ENCODE results near the gene CDC42BPA. TPM values are rescaled to one million over a fixed set of nuclear protein-coding genes. Genes with fewer than 3 reads are reported as not detected.
"Not testable (repeated sequence)": the region's sequence is repeated elsewhere in the genome, so short reads cannot be mapped to it uniquely, and the experiment has no call there.

Gene CDC42BPA
- polyA plus RNA-seq, 3 donors, result 5.4 to 14.5 (median 11.7) TPM

DNA sequence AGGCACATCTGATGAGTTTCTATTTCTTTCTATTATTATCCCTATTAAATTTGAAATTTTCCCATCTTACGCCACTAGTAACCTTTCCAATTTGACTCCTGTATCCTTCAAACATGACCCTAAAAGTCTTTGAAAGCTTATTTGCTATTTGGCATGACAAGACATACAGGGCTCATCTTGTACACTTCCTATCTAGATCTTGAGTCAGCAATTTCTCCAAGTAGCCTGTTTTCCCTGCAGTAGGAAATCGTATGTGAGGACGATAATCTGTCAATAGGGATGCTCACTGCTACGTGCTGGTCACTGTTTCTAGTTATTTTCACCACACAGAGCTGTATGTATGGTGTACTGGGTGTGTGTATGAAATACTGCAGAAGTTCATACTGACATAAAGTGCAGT lies 142.7 kb downstream of the CDC42BPA start:
- WGBS, 3 donors, result 82 to 96% (median 94%) methylated on average over 4 of the region's 4 CpGs

DNA sequence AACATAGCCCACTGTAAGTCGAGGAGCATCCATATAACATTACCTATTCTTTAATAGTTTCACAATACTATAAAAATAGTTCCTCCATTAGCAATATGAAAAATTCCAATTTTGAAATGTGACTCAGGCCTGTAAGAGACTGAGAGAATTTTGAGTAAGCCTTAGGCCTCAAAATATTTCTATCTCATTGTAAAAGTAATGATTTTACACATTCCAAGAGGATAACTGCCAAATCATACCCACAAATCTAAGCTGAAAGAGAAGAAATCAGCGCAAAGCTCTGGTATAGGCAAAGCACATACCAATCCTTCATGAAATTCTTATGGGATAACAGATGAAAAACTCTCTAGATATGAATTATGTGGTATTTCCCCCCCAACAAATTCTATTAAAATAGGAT lies 144.1 kb downstream of the CDC42BPA start:
- no peak overlapping the region for H3K27ac ChIP-seq (ENCODE audit: low read depth, low read length)
- 93 to 99% (median 96%) methylated on average over 2 of the region's 2 CpGs for WGBS, 3 donors

More for the DNA sequence above, 142.7 kb downstream of the CDC42BPA start:
- H3K27ac ChIP-seq (ENCODE audit: low read depth, low read length), result no peak overlapping the region

DNA sequence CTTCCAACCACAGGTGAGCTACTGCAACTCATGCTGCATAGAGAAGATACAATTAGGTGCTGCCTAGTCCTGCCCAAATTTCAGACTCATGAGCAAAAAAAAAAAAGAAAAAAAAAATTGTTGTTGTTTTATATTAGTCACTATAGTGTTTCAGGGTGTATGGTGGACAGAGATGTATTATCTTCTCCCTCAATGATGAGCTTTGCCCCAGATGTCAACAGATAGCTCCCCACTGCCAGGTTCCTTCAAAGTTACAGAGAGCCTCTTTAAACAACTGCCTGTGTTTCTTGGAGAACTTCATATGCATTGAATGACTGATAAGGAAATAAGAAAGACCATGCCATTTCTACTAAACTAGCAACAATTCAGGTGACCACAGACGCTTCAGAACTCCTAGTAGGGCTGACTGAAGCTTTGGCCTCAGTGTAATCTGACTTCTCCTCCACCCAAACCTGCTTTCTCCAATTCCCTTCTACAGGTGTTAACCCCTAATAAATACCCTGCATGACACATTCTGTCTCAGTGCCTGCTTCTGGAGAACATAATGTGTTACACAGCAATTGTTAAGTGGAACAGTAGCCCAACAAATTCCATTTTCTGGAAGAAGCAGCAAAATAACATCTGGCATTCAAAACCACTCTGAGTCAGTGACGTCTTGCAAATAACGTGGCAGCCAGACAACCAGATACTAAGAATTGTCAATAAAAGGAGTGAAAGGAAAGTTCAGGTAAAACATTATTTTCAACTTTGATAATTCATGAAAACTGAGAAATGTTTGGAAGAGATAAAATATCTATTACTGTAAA lies 147.7 kb downstream of the CDC42BPA start:
- H3K27ac ChIP-seq (ENCODE audit: low read depth, low read length), result no peak overlapping the region
- WGBS, 3 donors, result 52 to 82% (median 79%) methylated on average over 3 of the region's 3 CpGs

DNA sequence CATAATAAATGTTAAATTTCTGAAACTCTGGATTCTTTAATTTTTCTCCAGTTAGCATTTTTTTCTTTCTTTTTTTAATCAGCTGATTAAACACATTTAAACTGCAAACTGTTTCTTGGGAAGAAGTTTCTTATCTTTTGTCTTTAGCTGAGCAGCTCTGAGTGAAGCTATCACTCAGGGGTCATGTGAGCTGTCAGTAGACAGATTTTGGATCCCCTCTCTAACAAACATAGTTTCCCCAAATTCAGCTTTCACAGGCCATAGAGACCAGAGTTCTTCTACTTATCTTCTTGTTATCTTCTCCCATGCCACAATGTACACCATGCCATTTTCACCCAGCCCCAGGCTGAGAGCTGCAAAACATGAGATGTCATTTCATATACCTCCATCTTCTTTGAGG lies 148.9 kb downstream of the CDC42BPA start:
- no peak overlapping the region for H3K27ac ChIP-seq (ENCODE audit: low read depth, low read length)

DNA sequence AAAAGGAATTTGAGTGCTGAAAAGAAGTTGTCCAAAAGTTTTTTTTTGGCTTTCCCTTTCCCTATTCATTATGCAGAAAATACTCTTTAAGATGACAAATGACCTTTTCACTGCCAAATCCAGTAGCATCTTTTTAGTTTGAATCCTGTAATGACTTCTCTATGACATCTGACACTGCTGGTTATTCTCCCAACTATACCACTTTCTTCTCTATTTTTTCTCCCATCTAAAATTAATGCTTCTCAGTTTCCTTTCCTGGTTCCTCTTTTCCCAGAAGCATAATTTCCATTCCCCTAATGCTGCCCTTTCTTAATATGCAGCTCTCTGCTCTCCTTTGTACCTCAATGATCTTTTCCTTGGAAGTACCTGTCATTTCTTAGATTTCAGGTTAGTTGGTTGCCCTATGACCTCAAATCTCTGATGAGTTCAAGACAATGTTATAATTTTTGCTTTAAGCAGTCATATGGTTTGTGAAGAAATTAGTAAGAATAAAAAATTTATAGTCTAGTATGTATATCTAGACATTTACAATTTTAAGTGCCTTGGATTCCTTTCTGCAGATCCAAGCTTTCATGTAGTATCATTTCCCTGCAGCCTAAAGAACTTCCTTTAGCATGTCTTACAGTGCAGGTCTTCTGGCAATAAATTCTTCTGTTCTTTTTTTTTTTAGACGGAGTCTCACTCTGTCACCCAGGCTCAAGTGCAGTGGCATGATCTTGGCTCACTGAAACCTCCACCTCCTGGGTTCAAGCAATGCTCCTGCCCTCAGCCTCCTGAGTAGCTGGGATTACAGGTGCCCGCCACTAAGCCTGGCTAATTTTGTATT lies 150.8 kb downstream of the CDC42BPA start:
- WGBS, 3 donors, result 74 to 86% (median 76%) methylated on average over 2 of the region's 2 CpGs
- H3K27ac ChIP-seq (ENCODE audit: low read depth, low read length), result no peak overlapping the region

DNA sequence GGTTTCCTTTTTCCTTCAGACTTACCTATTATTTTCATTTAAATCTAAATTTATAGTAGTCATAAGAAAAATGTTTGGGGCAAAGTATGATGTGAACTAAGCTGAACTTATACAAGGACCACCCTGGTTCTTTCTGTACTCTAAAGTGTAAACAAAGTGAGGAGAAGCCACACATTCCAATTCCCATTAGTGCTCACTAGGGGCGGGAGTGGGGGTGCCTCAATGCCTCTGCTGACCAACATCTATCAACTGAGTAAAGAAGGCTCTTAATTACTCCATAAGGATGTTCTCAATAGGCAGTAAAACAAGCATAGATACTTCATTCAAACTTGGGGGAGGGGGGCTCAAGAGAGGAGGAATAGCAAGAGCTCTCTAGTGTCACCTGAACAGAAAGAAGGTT lies 151.7 kb downstream of the CDC42BPA start:
- 98 to 100% (median 100%) methylated on average over 1 of the region's 1 CpG for WGBS, 3 donors
- no peak overlapping the region for H3K27ac ChIP-seq (ENCODE audit: low read depth, low read length)

DNA sequence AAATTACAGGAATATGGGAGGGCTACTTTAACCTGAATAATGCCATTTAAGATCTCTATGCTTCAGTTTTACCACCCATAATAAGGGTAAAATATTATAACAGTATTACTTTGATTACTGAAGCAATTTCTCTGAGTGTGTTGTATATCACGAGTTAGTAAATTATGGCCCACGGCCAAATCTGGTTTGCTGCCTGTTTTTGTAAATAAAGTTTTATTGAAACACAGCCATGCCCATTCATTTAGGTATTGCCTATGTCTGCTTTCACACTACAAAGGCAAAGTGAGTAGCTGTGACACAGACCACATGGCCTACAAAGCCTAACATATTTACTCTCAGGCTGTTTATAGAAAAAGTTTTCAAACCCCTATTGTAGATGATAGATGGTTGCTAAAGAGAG lies 156.8 kb downstream of the CDC42BPA start:
- no peak overlapping the region for H3K27ac ChIP-seq (ENCODE audit: low read depth, low read length)
- 40 to 62% (median 42%) methylated on average over 2 of the region's 2 CpGs for WGBS, 3 donors

DNA sequence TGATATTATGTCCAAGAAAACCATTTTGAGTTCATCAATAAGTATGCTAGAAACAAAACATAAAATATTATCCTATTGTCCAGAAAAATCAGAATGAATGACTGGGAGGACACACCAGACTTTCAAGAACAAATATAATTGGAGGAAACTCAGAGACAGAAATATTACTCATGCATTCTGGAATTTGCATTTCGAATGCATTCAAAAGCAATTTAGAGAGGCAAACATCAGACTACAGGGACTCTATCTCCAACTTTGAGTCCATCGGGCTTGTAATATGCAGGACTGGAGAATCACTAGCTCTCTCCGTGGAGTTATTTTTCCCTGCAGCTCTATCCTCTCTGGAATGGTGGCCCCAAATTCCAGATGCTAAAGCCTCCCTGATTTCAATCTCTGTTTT lies 161.8 kb downstream of the CDC42BPA start:
- no peak overlapping the region for H3K27ac ChIP-seq (ENCODE audit: low read depth, low read length)
- WGBS, 3 donors, result 91 to 94% (median 93%) methylated on average over 3 of the region's 3 CpGs

DNA sequence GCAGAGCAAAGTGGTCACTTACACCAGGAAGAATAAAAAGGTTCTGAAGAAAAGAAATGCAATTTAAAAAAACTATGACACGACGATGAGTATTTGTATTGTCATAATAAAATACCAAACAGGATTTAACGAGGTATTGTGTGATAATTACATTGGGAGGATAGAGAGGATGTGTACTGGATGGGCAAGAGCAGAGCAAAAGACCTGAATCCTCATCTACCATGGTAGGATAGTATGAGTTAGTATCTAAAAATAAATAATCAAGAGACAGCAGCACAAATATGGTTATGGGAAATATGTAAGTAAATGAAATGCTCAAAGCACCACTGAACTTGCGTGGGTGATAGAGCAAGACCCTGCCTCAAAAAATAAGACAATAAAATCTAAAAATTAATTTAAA lies 162.6 kb downstream of the CDC42BPA start:
- WGBS, 3 donors, result 93 to 96% (median 96%) methylated on average over 4 of the region's 4 CpGs
- no peak overlapping the region for H3K27ac ChIP-seq (ENCODE audit: low read depth, low read length)

DNA sequence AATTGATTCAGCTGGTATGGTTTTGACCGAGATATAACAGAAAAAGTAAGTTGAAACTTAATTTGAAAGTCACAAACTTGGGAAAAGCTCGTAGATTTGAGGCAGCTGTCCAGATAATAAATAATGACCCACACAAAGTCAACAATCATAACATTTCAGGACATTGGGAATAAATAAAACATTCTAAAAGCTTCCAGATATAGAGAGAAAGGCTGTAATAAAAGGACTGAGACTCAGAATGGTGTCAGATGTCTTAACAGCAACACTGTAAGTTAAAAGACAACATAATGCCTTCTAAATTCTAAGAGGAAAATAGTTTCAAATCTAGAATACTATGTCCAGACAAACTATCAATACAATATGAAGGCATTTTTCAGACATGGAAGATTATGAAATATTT lies 163.3 kb downstream of the CDC42BPA start:
- 32 to 85% (median 80%) methylated on average over 2 of the region's 2 CpGs for WGBS, 3 donors

DNA sequence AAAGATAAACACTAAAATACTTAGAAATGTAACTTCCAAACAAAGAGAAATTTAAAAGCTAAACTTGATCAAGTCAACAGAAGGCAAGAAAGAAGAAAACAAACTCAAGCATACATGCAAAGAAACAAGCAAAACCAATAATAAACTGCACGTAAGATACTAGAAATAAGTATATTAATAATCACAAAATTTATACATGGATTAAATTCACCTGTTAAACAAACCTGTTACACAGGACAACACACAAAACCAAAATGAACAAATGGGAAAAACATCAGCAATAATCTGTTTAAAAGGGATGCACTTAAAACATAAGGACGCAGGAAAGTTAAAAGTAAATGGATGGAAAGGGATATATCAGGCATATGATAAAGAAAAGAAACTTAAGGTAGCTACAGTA lies 165.8 kb downstream of the CDC42BPA start:
- 97 to 99% (median 98%) methylated on average over 2 of the region's 2 CpGs for WGBS, 3 donors
- H3K27ac ChIP-seq (ENCODE audit: low read depth, low read length), result no peak overlapping the region

More for the DNA sequence above, 163.3 kb downstream of the CDC42BPA start:
- H3K27ac ChIP-seq (ENCODE audit: low read depth, low read length), result no peak overlapping the region

DNA sequence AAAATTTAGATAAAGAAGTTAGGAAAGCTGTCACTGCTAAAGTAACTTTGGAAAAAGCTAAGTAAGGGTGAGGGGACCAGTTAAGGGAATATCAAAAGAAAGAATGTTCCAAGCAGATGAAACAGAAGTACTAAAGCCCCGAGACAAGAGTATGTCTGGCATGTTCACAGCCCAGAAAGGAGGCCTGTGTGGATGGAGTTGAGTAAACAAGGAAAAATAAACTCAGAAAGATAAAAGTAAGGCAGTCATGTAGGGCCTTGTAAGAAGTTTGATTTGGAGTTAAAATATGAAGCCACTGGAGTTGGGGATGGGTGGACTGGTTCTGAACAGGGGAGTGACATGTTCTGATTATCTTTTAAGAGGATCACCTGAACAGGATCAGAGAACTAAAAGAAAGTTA lies 177.9 kb downstream of the CDC42BPA start:
- WGBS, 3 donors, result 46 to 96% (median 86%) methylated on average over 1 of the region's 1 CpG
- no peak overlapping the region for H3K27ac ChIP-seq (ENCODE audit: low read depth, low read length)

DNA sequence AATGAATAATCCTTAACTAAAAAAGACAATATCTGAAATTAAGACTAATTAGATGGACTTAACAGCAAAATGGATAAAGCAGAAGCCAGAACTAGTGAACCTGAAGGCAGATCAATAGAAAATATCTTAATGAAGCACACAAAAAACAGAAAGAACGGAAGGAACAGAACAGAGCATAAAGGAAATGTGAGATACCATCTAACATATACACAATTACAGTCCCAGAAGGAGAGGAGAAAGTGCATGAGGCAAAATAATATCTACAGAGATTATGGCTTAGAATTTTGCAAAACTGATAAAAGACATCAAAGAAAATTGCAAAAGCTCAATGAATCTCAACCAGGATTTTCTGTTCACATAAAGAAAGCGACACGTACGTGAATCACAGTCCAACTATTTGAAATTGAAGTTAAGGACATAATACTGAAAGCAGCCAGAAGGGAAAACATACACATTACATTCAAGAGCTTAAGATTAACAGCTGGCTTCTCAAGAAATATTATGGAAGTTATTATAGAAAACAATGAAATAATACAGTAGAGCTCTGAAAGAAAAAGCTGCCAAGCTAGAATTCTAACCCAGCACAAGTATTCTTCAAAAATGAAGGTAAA lies 182.0 kb downstream of the CDC42BPA start:
- no peak overlapping the region for H3K27ac ChIP-seq (ENCODE audit: low read depth, low read length)
- 93 to 97% (median 94%) methylated on average over 4 of the region's 4 CpGs for WGBS, 3 donors

DNA sequence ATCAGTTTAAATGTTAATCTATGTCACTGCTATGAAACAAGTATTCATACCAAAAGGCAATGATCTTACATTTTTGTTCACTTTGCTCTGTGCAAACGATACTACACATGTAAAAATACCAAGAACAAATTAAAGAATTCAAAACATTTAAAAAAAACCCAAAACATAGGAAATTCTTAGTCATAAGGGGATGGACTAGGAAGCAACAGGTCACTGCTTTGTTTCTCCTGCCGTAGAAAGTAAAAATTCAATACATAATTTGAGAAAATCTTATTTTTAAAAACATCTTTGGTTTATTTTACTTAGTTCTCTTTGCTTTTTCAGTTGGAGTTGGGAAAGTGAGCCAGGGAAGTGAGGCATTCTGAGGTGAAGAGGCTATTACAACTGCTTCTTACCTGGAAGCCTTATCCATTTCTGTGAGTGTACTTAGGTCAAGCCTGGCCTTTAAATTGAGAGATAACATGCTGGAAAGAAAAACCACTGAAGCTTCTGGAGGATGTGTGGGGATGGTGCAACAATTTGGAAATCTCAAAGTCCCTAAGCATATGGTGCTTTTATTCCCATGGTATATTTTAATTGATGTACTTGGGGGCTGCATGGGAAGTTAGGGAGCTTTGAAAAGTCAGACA lies 183.5 kb downstream of the CDC42BPA start:
- H3K27ac ChIP-seq (ENCODE audit: low read depth, low read length), result no peak overlapping the region

DNA sequence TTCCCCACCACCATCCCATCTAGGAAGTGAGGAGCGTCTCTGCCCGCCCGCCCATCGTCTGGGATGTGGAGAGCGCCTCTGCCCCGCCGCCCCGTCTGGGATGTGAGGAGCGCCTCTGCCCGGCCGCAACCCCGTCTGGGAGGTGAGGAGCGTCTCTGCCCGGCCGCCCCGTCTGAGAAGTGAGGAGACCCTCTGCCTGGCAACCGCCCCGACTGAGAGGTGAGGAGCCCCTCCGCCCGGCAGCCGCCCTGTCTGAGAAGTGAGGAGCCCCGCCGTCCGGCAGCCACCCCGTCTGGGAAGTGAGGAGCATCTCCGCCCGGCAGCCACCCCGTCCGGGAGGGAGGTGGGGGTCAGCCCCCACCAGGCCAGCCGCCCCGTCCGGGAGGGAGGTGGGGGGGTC lies 185.6 kb downstream of the CDC42BPA start:
- 95 to 100% (median 98%) methylated on average over 9 to 30 of the region's 32 CpGs for WGBS, 3 donors
- H3K27ac ChIP-seq (ENCODE audit: low read depth, low read length), result not testable (repeated sequence)

More for the DNA sequence above, 183.5 kb downstream of the CDC42BPA start:
- 81 to 92% (median 82%) methylated on average over 2 of the region's 2 CpGs for WGBS, 3 donors

DNA sequence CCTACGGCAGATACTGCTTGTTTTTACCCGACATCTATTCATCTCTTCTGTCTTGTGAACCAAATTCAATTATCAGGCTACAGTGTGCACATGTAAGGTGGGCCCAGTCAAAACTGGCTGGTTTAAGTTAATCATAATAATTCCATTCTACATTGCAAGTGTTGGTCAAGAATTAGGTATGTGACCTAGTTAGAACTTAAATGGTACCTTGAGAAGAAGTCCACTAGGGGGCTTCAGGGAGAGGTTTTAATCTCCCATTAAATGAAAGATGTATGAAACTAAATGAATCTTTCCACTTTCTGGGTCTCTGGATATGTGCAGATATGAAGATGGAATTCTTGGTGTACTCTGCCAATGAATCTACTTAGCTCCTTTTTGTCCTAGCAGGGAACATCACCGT lies 187.1 kb downstream of the CDC42BPA start:
- H3K27ac ChIP-seq (ENCODE audit: low read depth, low read length), result no peak overlapping the region
- WGBS, 3 donors, result 82 to 87% (median 85%) methylated on average over 3 of the region's 3 CpGs

DNA sequence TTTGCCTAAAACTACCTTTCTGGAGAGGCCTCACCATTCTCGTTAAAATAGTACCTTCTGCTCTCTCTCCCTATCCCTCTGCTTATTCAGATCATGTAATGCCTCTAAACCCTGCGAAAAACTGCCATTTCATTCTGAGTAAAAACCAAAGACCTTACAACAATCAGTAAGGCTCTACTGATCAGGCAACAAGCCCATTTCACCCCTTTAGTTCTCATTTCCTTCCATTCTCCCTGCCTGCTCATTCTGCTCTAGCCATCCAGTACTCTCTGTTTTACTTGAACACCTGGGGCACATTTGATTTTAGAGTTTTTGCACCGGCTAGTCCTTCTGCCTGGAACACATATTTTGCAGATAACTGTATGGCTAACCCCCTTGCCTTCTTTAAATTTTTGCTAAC lies 190.4 kb downstream of the CDC42BPA start:
- WGBS, 3 donors, result 92 to 94% (median 94%) methylated on average over 3 of the region's 3 CpGs
- no peak overlapping the region for H3K27ac ChIP-seq (ENCODE audit: low read depth, low read length)

DNA sequence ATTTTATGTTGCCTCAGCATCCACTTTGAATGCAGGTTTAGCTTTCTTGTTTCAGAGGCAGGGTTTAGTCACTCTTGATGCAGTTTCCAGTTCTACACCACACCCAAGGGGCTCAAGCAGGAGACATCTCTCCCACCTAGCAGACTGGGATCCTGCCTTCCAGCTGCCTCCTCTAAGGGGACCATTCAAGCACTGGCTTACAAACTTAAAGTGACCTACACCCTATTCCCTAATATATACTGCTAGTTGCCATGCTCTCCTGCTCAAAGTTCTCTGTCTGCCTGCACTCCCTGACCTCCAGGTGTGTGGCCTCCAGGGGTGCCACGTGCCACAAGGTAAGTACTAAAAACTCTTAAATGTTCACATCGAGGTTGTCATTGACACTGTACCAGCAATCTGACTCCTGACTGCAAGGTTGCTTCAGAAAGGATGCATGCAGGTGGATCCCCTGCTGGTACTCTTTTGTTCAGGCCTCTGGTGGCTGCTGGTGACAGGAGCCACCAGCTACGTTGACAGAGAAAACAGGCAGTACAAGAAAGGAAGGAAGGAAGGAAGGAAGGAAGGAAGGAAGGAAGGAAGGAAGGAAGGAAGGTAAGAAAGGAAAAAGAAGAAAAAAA lies 192.3 kb downstream of the CDC42BPA start:
- WGBS, 3 donors, result 49 to 68% (median 62%) methylated on average over 3 of the region's 3 CpGs

More for the DNA sequence above, 192.3 kb downstream of the CDC42BPA start:
- no peak overlapping the region for H3K27ac ChIP-seq (ENCODE audit: low read depth, low read length)

Measured in adipose tissue (tissue), 3 donors.